Measurements from ENCODE around the gene TMTC2. TPM values are rescaled to one million over a fixed set of nuclear protein-coding genes. Genes with fewer than 3 reads are reported as not detected.

The TMTC2 gene
- polyA plus RNA-seq, 1 donor from 2014 or later, result 20.6 TPM

DNA sequence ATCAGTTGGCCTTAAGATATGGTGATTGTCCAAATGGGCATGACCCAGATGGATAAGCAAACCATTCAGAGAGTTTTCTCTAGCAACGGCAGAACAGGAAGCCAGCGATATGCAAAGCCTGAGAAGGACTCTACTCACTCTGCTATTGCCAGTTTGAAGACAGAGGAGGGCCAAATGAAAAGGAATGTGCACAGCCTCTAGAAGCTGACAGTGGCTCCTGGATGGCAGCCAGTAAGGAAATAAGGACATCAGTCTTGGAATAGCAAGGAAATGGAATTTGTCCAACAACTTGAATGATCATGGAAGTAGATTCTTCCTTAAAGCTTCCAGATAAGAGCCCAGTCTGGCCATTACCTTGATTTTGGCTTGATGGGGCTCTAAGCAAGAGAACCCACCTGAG, 60.0 kb downstream of the TMTC2 start:
- Histone ChIP-seq H3K9me2 (ENCODE audit: insufficient read depth, low read length) (no peaks in the 10 kb centered on the region), H4K20me1 (ENCODE audit: insufficient read depth) (no peaks in the 10 kb centered on the region), H3K4me3 (ENCODE audit: low read length) (no peak overlapping the region), H3K27me3 (ENCODE audit: insufficient read depth, low read depth, low read length) (no peaks in the 10 kb centered on the region), H3K27ac (ENCODE audit: low read length) (no peak overlapping the region), H3K4me2 (ENCODE audit: low read length) (no peak overlapping the region), H2AFZ (ENCODE audit: low read depth, low read length) (no peak overlapping the region), H3F3A (ENCODE audit: insufficient read depth, low read length, poor library complexity, severe bottlenecking) (no peaks in the 10 kb centered on the region), H3K36me3 (ENCODE audit: insufficient read depth, low read length) (no peaks in the 10 kb centered on the region), H3K9ac (ENCODE audit: low read length) (no peak overlapping the region), H3K9me3 (ENCODE audit: low read length) (no peaks in the 10 kb centered on the region), H3K79me2 (replicated peaks; ENCODE audit: insufficient read depth, low read length) (peaks cover 3% of the 10 kb centered on the region)
- TF ChIP-seq EP300 (conservative IDR thresholded peaks at IDR 0.05; ENCODE audit: poor library complexity, severe bottlenecking), result no peak
- no peak for TF ChIP-seq TAF1 (IDR thresholded peaks at IDR 0.05; ENCODE audit: low read depth)
- TF ChIP-seq EZH2 (IDR thresholded peaks at IDR 0.05; ENCODE audit: borderline replicate concordance, insufficient read depth, low read length, poor library complexity, severe bottlenecking), result no peak
- no peak for TF ChIP-seq SMC3 (conservative IDR thresholded peaks at IDR 0.05; ENCODE audit: poor library complexity)
- TF ChIP-seq MXI1 (conservative IDR thresholded peaks at IDR 0.05; ENCODE audit: poor library complexity, severe bottlenecking), result no peak
- no peak for TF ChIP-seq POLR2AphosphoS5 (IDR thresholded peaks at IDR 0.05)
- TF ChIP-seq, protein P1, sequence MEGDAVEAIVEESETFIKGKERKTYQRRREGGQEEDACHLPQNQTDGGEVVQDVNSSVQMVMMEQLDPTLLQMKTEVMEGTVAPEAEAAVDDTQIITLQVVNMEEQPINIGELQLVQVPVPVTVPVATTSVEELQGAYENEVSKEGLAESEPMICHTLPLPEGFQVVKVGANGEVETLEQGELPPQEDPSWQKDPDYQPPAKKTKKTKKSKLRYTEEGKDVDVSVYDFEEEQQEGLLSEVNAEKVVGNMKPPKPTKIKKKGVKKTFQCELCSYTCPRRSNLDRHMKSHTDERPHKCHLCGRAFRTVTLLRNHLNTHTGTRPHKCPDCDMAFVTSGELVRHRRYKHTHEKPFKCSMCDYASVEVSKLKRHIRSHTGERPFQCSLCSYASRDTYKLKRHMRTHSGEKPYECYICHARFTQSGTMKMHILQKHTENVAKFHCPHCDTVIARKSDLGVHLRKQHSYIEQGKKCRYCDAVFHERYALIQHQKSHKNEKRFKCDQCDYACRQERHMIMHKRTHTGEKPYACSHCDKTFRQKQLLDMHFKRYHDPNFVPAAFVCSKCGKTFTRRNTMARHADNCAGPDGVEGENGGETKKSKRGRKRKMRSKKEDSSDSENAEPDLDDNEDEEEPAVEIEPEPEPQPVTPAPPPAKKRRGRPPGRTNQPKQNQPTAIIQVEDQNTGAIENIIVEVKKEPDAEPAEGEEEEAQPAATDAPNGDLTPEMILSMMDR (IDR thresholded peaks at IDR 0.05; ENCODE audit: poor library complexity, severe bottlenecking), result no peak
- TF ChIP-seq, protein P2, sequence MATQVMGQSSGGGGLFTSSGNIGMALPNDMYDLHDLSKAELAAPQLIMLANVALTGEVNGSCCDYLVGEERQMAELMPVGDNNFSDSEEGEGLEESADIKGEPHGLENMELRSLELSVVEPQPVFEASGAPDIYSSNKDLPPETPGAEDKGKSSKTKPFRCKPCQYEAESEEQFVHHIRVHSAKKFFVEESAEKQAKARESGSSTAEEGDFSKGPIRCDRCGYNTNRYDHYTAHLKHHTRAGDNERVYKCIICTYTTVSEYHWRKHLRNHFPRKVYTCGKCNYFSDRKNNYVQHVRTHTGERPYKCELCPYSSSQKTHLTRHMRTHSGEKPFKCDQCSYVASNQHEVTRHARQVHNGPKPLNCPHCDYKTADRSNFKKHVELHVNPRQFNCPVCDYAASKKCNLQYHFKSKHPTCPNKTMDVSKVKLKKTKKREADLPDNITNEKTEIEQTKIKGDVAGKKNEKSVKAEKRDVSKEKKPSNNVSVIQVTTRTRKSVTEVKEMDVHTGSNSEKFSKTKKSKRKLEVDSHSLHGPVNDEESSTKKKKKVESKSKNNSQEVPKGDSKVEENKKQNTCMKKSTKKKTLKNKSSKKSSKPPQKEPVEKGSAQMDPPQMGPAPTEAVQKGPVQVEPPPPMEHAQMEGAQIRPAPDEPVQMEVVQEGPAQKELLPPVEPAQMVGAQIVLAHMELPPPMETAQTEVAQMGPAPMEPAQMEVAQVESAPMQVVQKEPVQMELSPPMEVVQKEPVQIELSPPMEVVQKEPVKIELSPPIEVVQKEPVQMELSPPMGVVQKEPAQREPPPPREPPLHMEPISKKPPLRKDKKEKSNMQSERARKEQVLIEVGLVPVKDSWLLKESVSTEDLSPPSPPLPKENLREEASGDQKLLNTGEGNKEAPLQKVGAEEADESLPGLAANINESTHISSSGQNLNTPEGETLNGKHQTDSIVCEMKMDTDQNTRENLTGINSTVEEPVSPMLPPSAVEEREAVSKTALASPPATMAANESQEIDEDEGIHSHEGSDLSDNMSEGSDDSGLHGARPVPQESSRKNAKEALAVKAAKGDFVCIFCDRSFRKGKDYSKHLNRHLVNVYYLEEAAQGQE (IDR thresholded peaks at IDR 0.05; ENCODE audit: borderline replicate concordance), result no peak
- TF ChIP-seq RAD21 (conservative IDR thresholded peaks at IDR 0.05), result no peak

DNA sequence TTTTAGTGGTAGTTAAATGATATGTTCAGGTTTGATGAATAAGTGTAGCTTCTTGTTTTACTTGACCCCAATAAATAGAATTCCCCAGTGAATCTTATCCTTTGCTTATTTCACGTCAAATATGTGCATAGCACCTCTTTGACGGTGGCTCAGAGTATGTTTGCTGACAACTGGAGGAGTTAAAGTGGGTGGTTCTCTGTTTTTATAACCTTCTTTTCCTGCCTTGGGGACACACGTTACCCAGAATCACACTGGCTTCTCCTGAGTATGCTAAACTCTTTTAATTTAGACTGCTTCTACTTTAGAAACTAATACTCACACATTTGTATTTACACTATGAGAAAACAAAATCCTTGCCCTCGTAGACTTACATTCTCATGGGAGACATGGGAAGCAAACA, 62.3 kb downstream of the TMTC2 start:
- no peak overlapping the region for H3K27ac ChIP-seq (ENCODE audit: low read length)
- no peaks in the 10 kb centered on the region for H3F3A ChIP-seq (ENCODE audit: insufficient read depth, low read length, poor library complexity, severe bottlenecking)
- H3K27me3 ChIP-seq (ENCODE audit: insufficient read depth, low read depth, low read length), result no peaks in the 10 kb centered on the region
- no peaks in the 10 kb centered on the region for H4K20me1 ChIP-seq (ENCODE audit: insufficient read depth)
- H3K4me2 ChIP-seq (ENCODE audit: low read length), result no peak overlapping the region
- no peak overlapping the region for H3K4me3 ChIP-seq (ENCODE audit: low read length)
- no peaks in the 10 kb centered on the region for H3K79me2 ChIP-seq (replicated peaks; ENCODE audit: insufficient read depth, low read length)
- H3K9me3 ChIP-seq (ENCODE audit: low read length), result no peaks in the 10 kb centered on the region
- TF ChIP-seq, protein P1 (IDR thresholded peaks at IDR 0.05; ENCODE audit: poor library complexity, severe bottlenecking), result no peak
- TF ChIP-seq, protein P2 (IDR thresholded peaks at IDR 0.05; ENCODE audit: borderline replicate concordance), result no peak
- TF ChIP-seq EZH2 (IDR thresholded peaks at IDR 0.05; ENCODE audit: borderline replicate concordance, insufficient read depth, low read length, poor library complexity, severe bottlenecking), result no peak
- no peak for TF ChIP-seq SMC3 (conservative IDR thresholded peaks at IDR 0.05; ENCODE audit: poor library complexity)
- TF ChIP-seq MXI1 (conservative IDR thresholded peaks at IDR 0.05; ENCODE audit: poor library complexity, severe bottlenecking), result no peak
- TF ChIP-seq RAD21 (conservative IDR thresholded peaks at IDR 0.05), result no peak
- no peak for TF ChIP-seq EP300 (conservative IDR thresholded peaks at IDR 0.05; ENCODE audit: poor library complexity, severe bottlenecking)
- no peak for TF ChIP-seq POLR2AphosphoS5 (IDR thresholded peaks at IDR 0.05)
- no peak for TF ChIP-seq TAF1 (IDR thresholded peaks at IDR 0.05; ENCODE audit: low read depth)
- no peaks in the 10 kb centered on the region for H3K9me2 ChIP-seq (ENCODE audit: insufficient read depth, low read length)
- H3K36me3 ChIP-seq (ENCODE audit: insufficient read depth, low read length), result no peaks in the 10 kb centered on the region
- H2AFZ ChIP-seq (ENCODE audit: low read depth, low read length), result no peak overlapping the region
- no peak overlapping the region for H3K9ac ChIP-seq (ENCODE audit: low read length)
